ENCODE measurements around the gene EGF.

The EGF gene

DNA sequence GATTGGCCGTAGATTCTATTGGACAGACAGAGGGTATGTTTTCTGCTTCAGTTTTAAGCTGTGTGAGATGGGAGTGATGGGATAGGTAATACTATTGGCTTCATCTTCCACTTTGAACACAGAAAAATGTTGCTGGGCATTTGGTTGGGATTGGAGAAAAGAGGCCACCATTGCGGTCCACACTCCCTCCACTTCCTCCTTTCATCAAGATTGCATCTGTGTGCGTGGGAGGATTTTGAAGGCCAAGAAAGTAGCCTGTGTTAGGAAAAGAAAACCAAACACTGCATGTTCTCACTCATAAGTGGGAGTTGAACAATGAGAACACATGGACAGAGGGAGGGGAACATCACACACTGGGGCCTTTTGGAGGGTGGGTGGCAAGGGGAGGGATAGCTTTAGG, 56.4 kb downstream of the EGF start:
- no peak overlapping the region for H3K4me3 Mint-ChIP-seq
- H3K27ac Mint-ChIP-seq = no peak overlapping the region
- peaks cover 14% of the 10 kb centered on the region for H3K4me1 Mint-ChIP-seq
- peaks cover 10% of the 10 kb centered on the region for H3K27me3 Mint-ChIP-seq
- no peaks in the 10 kb centered on the region for H3K36me3 Mint-ChIP-seq
- H3K9me3 Mint-ChIP-seq = no peaks in the 10 kb centered on the region

DNA sequence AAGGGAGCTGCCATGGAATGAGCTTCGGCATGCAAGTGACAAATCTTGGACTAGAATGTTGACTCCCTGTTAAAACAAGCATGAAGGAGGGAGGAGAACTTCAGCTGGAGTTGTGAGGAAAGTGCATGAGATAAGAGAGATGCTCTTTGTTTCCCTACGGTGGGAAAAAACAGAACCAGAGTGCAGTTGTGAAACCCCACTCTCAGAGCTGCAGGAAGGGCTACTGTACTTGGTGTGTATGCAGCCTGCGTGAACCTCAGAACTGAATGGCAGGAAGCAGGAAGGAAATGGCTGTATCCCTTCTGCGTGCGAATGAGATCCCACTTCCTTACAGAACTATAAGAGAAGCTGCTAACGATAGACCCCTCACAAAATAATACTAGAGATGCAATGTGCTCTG, 57.2 kb downstream of the EGF start:
- peaks cover 7% of the 10 kb centered on the region for H3K27me3 Mint-ChIP-seq
- H3K36me3 Mint-ChIP-seq = no peaks in the 10 kb centered on the region
- H3K27ac Mint-ChIP-seq = peak overlapping the region; percentile 4
- peaks cover 14% of the 10 kb centered on the region for H3K4me1 Mint-ChIP-seq
- H3K4me3 Mint-ChIP-seq = no peak overlapping the region
- H3K9me3 Mint-ChIP-seq = no peaks in the 10 kb centered on the region

DNA sequence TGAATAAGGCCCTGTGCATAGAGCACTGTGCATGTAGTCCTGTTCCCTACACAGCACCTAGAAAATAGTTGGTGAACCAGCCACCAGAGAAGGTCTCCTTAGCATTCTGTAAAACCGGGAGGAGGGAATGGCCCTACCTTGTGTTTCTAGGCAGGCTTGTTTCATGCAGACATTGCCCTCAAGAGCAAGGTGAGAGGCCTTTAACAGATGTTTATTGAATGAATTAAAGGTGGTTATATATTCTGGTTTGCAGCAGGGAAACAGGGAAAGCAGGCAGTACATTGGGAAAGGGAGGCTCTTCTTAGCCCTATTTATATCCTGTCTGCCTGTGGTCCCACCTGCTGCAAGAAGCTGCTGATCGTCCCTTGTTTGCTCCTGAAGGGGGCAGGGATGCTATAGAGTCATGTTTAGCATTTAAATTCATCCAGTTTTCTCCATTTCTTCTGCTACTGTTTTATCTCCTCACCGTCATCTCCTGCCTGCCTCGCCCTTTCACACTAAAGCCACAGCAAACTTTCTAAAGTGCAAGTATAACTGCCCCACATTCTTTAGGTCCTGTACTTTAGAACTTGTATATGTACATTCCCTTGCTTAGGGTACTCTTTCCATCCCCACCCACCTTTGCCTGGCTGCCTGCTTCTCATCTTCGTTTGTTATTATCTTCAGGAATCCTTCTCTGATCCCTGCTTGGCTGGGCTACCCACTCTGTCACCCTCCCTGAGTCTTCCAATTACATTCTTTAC, 60.3 kb downstream of the EGF start:
- H3K4me1 Mint-ChIP-seq = peaks cover 14% of the 10 kb centered on the region
- no peaks in the 10 kb centered on the region for H3K27me3 Mint-ChIP-seq
- no peak overlapping the region for H3K4me3 Mint-ChIP-seq
- H3K9me3 Mint-ChIP-seq = no peaks in the 10 kb centered on the region
- H3K36me3 Mint-ChIP-seq = no peaks in the 10 kb centered on the region
- H3K27ac Mint-ChIP-seq = no peak overlapping the region

DNA sequence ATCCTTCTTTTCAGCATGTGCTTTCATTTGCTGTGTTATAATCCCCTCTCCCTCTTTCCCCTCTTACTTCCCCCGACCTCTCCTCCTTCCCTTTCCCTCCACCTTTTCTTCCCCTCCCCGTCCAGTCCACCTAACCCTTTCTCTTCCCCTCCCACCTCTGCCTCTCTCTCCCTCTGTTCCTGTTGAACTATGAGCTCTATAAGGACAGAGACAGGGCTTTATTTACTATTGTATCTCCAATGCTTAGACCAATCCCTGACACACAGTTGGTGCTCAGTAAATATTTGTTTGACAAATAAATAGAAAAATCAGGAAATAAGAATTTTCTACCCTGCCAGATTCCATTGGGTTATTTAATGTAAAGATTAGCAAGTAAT, 60.8 kb downstream of the EGF start:
- Mint-ChIP-seq H3K27ac (no peak overlapping the region), H3K36me3 (no peaks in the 10 kb centered on the region), H3K4me3 (no peak overlapping the region), H3K9me3 (no peaks in the 10 kb centered on the region), H3K27me3 (no peaks in the 10 kb centered on the region), H3K4me1 (peaks cover 14% of the 10 kb centered on the region)

DNA sequence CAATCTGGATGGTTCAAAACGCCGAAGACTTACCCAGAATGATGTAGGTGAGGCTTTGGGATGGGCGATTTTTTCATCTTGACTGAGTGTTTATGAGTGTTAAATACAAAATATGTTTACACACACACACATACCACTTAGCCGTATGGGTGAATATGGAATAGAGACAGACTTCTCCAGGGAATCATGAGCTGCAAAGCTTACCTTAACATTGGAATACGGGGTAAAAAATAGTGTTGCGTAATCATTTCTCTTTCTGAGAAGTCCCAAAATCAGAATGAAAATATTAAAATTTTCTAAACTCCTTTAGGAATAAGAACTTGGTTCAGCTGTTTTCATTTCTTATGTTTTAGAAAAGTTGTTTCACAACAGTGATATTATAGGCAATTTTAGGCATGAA, 63.5 kb downstream of the EGF start:
- Mint-ChIP-seq H3K4me3 (no peak overlapping the region), H3K4me1 (no peaks in the 10 kb centered on the region), H3K36me3 (no peaks in the 10 kb centered on the region), H3K9me3 (no peaks in the 10 kb centered on the region), H3K27ac (no peak overlapping the region), H3K27me3 (peaks cover 9% of the 10 kb centered on the region)

DNA sequence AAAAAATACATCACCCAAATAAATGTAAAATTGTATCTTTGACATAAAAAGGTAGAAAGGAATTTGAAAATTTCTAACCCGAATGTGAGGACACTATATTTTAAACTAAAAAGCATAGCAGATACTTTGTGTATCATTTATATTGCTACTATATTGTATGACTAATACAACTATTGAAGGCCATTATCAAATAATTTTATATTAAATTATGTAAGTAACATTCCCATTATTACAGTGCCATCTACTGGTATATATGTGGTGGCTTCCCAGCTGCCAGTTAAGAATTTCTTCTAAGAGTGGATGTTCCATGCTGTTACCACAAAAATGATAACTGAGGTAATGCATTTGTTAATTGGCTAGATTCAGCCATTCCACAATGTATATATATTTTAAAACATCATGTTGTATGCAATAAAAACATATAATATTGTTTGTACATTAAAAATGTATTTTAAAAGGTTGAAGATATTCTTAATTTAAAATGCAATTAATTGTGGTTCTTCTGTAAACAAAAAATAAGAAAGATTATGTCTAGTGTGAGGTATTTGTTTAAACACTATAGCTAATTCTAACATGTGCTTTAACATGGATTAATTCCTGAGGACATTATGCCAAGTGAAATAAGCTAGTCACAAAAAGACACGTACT, 65.3 kb downstream of the EGF start:
- Mint-ChIP-seq H3K27me3 (peaks cover 11% of the 10 kb centered on the region), H3K27ac (no peak overlapping the region), H3K4me1 (no peaks in the 10 kb centered on the region), H3K9me3 (no peaks in the 10 kb centered on the region), H3K36me3 (no peaks in the 10 kb centered on the region), H3K4me3 (no peak overlapping the region)

DNA sequence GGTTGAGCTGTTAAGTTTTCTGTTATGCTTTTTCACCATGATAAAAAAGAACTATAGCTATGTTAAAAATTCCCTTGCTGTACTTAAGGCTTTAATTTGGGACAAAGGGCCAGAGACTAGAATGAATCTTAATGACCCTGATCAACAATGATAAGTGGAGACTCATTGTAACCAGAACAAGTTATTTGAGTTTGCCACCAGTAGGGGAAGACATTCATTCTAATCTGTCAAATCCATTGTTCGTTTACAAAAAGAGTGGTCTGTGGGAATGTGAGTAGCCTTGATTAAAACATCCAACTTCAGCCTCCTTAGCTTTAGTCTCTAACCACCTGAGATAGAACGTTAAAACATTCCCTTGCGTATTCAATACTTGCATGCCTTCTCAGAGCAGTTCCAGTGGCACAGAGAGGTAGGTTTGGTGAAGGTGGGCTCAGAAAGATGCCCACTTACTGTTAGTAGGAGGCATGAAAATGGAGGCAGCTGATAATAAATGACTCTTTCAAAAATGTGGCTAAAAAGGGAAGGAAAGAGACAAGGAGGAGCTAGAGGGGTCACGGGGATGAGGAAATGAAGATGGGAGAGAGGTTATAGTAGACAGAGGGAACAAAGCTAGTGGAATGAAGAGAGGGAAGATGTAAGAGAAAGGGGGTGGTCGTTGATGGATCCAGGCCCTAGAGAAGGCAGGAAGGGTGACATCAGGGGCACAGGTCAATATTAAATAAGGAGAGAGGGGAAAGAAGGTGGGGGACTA, 66.2 kb downstream of the EGF start:
- no peaks in the 10 kb centered on the region for H3K36me3 Mint-ChIP-seq
- H3K4me1 Mint-ChIP-seq = no peaks in the 10 kb centered on the region
- no peak overlapping the region for H3K27ac Mint-ChIP-seq
- no peaks in the 10 kb centered on the region for H3K9me3 Mint-ChIP-seq
- H3K27me3 Mint-ChIP-seq = peaks cover 11% of the 10 kb centered on the region
- no peak overlapping the region for H3K4me3 Mint-ChIP-seq

DNA sequence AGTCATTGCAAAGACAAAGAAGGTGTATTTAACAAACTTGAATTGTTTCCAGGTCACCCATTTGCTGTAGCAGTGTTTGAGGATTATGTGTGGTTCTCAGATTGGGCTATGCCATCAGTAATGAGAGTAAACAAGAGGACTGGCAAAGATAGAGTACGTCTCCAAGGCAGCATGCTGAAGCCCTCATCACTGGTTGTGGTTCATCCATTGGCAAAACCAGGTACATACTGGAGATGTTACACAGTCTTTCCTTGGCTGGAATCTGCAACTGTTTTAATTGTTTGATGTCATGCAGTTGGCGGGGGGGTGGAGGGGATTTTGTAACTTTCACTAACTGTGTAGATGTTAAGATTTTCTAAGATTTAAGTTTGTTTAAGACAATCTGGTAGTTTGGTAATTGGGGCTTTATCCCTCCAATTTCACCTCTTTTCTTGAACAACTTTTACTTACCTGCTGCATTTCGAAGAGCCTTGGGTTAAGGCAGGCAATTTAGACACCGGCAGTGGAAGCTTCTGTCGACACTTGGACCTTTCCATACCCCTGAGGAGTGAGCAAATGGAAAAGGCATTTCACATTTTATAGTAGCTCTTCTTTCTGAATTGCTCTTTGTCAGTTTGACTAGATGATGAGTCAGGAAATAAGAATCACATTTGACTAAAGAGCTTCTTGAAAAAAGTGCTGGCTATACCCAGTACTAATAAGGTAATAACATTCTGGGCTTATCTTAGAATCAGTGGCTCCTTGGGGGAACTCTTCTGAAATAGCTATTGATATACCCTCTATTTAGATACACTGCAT, 67.4 kb downstream of the EGF start:
- H3K4me1 Mint-ChIP-seq = no peaks in the 10 kb centered on the region
- H3K4me3 Mint-ChIP-seq = no peak overlapping the region
- no peaks in the 10 kb centered on the region for H3K9me3 Mint-ChIP-seq
- H3K27ac Mint-ChIP-seq = no peak overlapping the region
- no peaks in the 10 kb centered on the region for H3K36me3 Mint-ChIP-seq
- H3K27me3 Mint-ChIP-seq = peaks cover 11% of the 10 kb centered on the region

DNA sequence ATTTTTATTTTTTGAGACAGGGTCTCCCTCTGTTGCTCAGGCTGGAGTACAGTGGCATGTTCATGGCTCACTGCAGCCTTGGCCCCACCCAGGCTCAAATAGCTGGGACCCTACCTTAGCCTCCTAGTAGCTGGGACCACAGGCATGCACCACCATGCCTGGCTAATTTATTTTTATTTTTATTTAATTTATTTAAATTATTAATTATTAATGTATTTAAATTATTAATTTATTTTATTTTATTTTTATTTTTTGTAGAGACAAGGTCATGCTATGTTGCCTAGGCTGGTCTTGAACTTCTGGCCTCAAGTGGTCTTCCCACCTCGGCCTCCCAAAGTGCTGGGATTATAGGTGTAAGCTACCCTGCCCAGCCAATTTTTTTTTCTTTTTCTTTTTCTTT, 69.3 kb downstream of the EGF start:
- Mint-ChIP-seq H3K27ac (no peak overlapping the region), H3K9me3 (no peaks in the 10 kb centered on the region), H3K27me3 (peaks cover 11% of the 10 kb centered on the region), H3K36me3 (no peaks in the 10 kb centered on the region), H3K4me3 (no peak overlapping the region), H3K4me1 (no peaks in the 10 kb centered on the region)

DNA sequence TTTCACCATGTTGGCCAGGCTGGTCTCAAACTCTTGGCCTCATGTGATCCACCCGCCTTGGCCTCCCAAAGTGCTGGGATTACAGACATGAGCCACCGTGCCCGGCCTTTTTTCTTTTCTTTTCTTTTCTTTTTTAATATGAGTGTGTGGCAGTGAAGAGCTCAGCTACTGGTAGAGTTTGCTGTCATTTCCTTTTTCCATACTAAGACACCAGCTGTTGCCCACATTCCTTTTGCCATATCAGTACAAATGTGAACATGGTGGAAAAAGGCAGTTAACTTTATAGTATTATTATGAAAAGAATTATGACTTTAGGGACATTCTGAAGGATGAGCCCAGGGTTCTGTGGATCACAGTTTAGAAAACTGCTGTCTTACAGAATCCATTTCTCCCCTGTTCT, 69.8 kb downstream of the EGF start:
- H3K36me3 Mint-ChIP-seq = no peaks in the 10 kb centered on the region
- no peak overlapping the region for H3K27ac Mint-ChIP-seq
- no peaks in the 10 kb centered on the region for H3K9me3 Mint-ChIP-seq
- no peaks in the 10 kb centered on the region for H3K4me1 Mint-ChIP-seq
- no peak overlapping the region for H3K4me3 Mint-ChIP-seq
- H3K27me3 Mint-ChIP-seq = peaks cover 11% of the 10 kb centered on the region

DNA sequence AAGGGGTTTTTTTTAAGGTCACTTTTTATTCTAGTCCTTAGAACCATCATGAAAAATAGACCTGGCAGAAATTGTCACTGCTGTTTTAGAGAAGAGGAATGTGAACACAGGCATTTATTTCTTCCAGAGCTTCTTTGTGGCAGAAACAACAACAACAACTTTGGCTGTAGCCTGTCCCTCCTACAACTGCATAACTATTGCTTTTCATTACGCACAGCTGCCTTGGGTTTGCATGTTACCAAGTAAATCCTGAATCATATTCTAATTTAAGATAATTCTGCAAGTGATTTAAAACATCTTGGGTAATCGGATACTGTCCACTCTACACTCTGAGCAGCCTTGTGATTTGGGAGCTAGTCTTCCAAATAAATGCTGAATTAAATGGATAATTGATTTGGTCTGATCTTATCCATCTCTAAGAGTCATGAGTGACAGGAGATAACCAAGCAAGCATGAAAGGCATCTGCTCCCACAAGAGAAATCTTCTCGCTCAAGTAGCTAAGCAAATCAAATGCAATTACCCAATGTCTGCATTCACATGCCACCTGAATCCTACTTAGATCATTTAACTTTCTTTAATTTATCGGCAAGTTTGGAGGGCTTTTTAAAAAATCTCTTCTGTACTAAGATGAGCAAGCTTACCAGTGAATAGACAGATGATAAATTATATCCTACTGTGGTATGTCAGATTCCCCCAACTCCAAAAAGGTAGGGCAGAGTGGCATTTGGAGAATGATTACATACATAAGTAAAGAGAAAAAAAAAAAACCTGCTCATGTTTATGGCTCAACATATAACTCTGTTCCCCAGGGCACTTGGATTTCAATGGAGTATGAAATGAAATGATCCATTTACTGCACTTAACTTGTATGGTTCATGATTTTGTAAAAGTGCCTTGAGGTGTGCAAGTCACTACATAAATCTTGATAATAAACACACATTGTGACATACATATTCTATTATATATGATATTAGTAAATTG, 73.6 kb downstream of the EGF start:
- Mint-ChIP-seq H3K27ac (no peak overlapping the region), H3K4me3 (no peak overlapping the region), H3K9me3 (no peaks in the 10 kb centered on the region), H3K4me1 (no peaks in the 10 kb centered on the region), H3K27me3 (peaks cover 3% of the 10 kb centered on the region), H3K36me3 (no peaks in the 10 kb centered on the region)

DNA sequence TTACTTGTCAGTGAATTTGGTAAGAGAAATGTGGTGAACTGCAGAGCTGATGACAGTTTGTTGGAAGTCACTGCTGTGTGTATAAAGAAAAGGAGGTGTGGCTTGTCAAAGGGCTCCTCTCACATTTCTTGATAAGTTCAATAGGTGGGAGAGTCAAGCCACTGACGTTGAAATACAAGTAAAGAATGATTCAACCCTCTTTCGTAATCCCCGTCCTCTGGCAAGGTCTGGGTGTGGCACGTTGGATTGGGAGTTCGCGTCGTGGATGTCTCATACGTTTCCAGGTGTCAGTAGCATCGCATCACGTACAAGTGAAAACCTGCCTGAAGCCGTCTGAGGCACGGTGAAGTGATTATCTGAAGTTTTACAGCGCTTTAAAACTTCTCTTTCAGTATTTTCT, 76.4 kb downstream of the EGF start:
- H3K4me1 Mint-ChIP-seq = no peaks in the 10 kb centered on the region
- no peak overlapping the region for H3K27ac Mint-ChIP-seq
- peaks cover 5% of the 10 kb centered on the region for H3K27me3 Mint-ChIP-seq
- H3K9me3 Mint-ChIP-seq = no peaks in the 10 kb centered on the region
- H3K36me3 Mint-ChIP-seq = no peaks in the 10 kb centered on the region
- H3K4me3 Mint-ChIP-seq = no peak overlapping the region

DNA sequence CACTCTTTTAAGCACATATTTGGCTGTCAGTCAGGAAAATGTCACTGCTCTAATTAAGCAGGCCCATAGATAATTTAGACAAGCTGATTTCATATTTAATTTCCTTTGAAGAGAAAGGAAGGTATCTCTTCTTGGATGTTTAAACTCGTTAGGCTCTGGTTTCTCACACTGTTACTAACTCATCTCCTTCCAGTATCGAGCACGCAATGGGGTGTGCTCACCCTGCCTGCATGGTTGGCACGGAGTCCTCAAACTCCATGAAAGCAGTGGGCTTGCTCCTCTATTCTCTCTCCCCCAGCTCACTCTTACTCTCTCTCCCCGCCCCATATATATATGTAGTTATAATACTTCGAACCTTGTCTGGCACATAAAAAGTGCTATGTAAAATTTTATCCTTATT, 76.9 kb downstream of the EGF start:
- no peaks in the 10 kb centered on the region for H3K9me3 Mint-ChIP-seq
- peaks cover 5% of the 10 kb centered on the region for H3K27me3 Mint-ChIP-seq
- no peaks in the 10 kb centered on the region for H3K36me3 Mint-ChIP-seq
- no peaks in the 10 kb centered on the region for H3K4me1 Mint-ChIP-seq
- H3K27ac Mint-ChIP-seq = no peak overlapping the region
- H3K4me3 Mint-ChIP-seq = no peak overlapping the region

DNA sequence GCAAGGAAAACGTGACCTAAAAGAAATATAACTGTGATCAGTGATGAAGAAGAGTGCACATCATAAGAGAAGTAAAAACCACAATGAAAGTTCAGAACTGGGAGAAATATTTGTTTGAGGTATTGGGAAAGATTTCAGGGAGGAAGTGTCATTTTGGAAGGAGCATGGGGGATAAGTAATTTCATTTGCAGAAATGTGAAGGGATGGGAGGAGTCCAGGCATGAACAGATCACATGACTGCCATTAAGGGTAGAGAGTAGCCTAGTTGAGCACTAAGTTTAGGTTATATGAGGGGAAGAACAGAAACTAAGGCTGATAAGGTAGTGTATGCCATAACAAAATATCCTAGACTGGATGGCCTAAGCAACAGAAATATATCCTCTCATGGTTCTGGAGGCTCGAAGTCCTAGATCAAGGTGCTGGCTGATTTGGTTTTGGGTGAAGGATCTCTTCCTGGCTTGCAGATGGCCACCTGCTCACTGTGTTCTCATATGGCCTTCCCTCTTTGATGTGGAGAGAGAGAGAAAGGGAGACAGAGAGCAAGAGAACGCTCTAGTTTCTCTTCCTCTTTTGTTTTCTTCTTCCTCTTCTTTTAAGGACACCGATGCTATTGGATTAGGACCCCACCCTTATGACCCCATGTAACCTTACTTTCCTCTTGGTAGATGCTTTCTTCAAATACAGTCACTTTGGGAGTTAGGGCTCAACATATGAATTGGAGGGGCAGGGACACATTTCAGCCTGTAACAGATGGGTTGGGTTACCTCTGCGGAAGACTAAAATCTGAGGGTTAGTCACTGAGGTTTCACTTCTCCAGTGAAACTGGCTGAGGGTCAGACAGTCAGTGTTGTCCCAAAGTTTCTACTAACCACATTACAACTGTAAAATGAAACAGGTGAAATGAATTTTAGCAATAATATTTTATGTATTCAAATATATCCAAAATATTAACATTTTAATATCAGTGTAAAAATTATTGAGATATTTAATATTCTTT, 77.9 kb downstream of the EGF start:
- no peak overlapping the region for H3K4me3 Mint-ChIP-seq
- H3K9me3 Mint-ChIP-seq = no peaks in the 10 kb centered on the region
- H3K4me1 Mint-ChIP-seq = no peaks in the 10 kb centered on the region
- H3K27me3 Mint-ChIP-seq = peaks cover 8% of the 10 kb centered on the region
- H3K27ac Mint-ChIP-seq = no peak overlapping the region
- no peaks in the 10 kb centered on the region for H3K36me3 Mint-ChIP-seq
